ENCODE results near the gene TERT.

TERT gene

DNA sequence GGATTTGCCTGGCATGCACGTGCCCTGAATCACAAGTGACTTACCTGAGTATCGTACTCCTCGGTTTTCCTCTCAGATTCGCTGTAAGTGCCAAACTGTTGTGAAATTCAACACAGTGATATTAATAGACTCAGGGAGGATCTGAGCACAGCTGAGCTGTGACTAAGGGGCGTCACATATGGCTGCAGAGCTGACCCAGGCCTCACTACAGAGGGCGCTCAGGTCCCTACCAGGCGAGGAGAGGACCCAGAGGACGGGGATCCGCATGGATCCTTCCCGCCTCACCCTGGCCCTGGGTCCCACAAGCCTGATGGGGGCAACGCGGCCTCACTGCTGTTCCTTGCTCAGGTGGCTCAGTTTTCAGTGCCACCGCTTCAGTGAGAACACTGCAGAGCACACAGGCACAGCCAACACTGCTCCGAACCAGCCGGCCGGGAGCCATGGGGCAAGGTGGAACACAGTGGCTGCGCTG, 29.9 kb upstream of the TERT start:
- peaks cover 49% of the 10 kb centered on the region for H3K36me3 Mint-ChIP-seq
- H3K27ac Mint-ChIP-seq: no peak overlapping the region
- H3K9me3 Mint-ChIP-seq: no peaks in the 10 kb centered on the region
- no peak for DNase-seq (ENCODE audit: low spot score in 2 of 2)
- no peak for ATAC-seq
- H3K4me3 Mint-ChIP-seq: no peak overlapping the region
- H3K4me1 Mint-ChIP-seq: peaks cover 26% of the 10 kb centered on the region

DNA sequence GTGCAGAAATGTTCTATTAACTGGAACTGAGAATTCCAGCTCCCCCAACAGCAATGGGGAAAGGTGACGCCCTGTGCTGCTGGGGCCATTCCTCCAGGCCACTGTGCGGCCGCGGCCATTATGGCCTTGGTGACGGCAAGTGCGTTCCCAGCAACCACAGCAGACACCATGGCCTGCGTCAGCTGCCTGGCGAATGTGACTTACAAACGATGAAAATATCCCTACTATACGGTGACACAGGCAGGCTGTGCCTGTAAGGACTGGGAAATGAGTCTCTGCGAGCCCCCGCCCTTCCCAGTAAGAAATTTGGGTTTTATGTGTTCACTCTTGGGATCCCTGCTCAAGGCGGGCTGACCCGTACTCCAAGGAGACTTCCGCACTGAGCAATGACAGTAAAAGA, 29.4 kb upstream of the TERT start:
- ATAC-seq: no peak
- DNase-seq (ENCODE audit: low spot score in 2 of 2): no peak
- no peak overlapping the region for H3K27ac Mint-ChIP-seq
- H3K4me3 Mint-ChIP-seq: no peak overlapping the region
- no peaks in the 10 kb centered on the region for H3K9me3 Mint-ChIP-seq
- H3K4me1 Mint-ChIP-seq: peaks cover 26% of the 10 kb centered on the region
- peaks cover 54% of the 10 kb centered on the region for H3K36me3 Mint-ChIP-seq

DNA sequence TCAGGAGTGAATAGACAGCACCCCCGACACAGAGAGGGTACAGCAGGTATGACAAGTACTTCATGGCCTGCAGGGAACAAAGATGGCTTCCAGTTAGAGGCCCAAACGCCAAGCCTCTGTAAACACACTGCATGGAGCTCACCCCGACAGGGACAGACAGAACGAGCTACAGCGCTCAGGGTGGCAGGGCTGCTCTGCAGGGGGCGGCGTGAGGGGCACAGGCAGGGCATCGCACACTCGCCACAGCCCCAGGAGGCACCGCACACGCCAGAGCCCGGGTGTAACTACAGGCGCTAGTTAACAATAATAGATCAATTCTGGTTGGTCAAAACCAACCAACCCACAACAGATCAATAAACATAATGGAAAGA, 28.9 kb upstream of the TERT start:
- H3K9me3 Mint-ChIP-seq: no peaks in the 10 kb centered on the region
- no peak overlapping the region for H3K4me3 Mint-ChIP-seq
- H3K4me1 Mint-ChIP-seq: peaks cover 23% of the 10 kb centered on the region
- no peak overlapping the region for H3K27ac Mint-ChIP-seq
- ATAC-seq (no peak), DNase-seq (ENCODE audit: low spot score in 2 of 2) (no peak)
- peaks cover 59% of the 10 kb centered on the region for H3K36me3 Mint-ChIP-seq

DNA sequence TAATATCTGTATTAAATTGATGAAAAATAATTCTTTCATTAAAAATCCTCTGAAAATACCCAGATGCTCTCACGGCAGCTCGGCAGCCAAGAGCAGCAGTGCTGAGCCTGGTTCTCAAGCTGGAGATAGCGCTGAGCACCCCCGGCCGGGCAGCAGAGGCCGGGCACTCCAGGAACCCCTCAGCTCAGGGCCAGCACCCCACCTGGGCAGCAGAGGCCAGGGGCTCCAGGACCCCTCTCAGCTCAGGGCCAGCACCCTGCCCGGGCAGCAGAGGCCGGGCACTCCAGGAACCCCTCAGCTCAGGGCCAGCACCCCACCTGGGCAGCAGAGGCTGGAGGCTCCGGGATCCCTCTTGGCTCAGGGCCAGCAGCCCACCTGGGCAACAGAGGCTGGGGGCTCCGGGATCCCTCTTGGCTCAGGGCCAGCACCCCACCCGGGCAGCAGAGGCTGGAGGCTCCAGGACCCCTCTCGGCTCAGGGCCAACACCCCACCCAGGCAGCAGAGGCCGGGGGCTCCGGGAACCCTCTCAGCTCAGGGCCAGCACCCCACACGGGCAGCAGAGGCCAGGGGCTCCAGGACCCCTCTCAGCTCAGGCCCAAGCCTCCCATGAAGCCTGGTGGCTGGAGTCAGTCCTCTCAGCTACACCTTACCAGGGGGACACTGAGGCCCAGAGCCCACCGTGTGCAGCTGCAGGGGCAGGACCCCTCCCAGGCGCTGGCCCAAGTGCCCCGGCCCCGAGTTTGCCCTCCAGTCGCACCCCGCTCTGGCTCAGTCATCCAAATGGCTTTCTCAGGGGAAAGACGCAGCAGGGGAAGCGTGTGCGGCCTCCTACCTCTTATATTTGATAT, 28.3 kb upstream of the TERT start:
- Mint-ChIP-seq H3K4me3 (no peak overlapping the region), H3K36me3 (peaks cover 65% of the 10 kb centered on the region), H3K9me3 (no peaks in the 10 kb centered on the region), H3K4me1 (peaks cover 17% of the 10 kb centered on the region), H3K27ac (no peak overlapping the region)
- no peak for DNase-seq (ENCODE audit: low spot score in 2 of 2)
- ATAC-seq: no peak

DNA sequence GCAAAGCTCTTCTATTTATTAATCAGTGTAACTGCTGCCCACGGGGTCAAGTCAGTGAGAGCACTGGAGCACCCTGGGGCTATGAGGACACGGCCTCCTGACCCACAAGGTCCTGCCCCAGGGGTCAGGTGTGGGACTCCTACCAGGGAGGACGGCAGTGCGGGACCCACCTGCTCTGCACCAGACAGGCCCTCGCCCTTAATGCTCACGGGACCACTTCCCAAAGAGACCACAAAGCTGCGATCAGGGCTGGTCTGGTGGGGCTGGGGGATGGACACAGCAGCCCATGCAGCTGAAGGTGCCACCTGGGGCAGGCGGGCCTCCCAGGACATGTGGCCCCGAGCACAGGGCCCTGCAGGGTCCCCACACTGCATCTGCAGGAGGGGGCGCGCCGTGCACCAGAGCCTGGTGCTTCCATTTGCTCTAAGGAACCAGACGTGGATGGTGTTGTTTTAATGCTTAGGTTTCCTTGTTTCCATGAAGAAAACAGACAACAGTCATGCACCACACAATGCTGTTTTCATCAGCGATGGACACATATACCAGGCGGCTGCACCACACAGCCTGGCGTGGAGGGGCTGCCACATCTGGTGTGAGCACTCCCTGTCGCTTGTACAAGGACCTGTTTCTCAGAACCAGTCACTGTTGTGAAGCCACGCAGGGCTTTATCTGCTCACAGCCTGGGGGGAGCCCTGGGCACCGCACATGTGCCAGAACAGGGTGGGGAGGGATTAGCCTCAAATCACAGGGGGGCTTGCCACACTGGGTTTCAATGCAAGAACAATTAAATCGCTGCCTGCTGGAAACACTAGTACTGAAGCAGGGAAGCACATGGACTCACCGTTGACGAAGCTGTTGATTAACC, 27.4 kb upstream of the TERT start:
- Mint-ChIP-seq H3K9me3 (no peaks in the 10 kb centered on the region), H3K36me3 (peaks cover 74% of the 10 kb centered on the region), H3K4me3 (no peak overlapping the region)

DNA sequence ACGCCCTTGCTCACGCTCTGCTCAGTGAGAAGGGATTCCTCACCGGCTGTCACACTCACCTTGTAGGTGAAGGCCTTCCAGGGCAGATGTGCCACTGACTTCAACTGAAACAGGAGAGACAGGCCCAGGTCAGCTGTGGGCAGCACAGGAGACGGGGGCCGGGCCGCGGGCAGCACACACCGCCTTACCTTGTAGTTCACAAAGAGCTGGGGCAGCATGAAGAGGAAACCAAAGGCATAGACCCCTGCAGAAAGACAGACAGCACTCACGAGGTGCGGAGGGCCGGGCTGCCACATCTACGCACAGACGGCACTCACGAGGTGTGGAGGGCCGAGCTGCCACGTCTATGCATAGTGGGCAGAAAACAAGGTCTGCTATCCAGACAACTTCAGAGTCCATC, 26.7 kb upstream of the TERT start:
- no peak overlapping the region for H3K27ac Mint-ChIP-seq
- peaks cover 74% of the 10 kb centered on the region for H3K36me3 Mint-ChIP-seq
- no peak for DNase-seq (ENCODE audit: low spot score in 2 of 2)

More for the DNA sequence above, 27.4 kb upstream of the TERT start:
- Mint-ChIP-seq H3K27ac (no peak overlapping the region), H3K4me1 (peaks cover 18% of the 10 kb centered on the region)
- no peak for DNase-seq (ENCODE audit: low spot score in 2 of 2)
- peak; percentile 19 for ATAC-seq

DNA sequence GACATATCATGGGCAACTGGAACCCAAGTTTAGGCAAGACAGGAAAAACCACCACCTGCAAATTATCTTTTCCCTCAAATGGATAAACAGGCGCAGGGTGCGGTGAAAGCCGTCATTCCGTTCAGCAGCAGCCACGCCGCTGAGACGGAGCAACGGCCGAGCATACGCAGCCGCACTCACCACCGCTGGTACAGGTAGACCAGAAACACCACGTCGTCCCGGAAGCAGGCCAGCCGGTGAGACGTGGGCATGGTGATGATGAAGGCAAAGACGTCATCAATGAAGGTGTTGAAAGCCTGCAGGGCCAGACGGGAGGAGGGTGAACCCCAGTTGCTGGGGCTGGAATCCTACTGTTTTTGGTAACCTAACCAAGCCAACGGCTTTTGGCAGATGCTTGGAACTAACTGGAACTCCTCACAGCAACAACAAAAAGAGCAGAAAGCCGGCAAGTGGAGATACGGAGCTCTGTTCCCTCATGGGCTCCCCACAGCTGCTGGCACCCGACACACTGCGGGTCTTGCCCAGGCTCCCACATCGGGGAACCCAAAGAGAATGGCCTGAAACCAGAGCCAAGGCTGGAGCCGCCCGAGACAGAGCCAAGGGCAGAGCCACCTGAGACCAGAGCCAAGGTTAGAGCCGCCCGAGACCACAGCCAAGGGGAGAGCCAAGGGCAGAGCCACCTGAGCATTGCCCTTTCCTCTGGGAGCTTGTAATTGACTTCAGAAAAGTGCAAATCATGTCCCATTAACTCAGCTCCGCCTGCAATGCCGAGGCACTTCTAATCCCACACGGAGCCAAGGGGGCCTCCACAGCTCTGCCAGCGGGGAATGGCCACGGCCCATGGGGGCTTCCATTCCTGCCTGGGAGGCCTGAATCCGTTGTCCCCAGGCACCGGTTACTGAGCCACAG, 25.8 kb upstream of the TERT start:
- Mint-ChIP-seq H3K27ac (no peak overlapping the region), H3K9me3 (no peaks in the 10 kb centered on the region), H3K36me3 (peaks cover 67% of the 10 kb centered on the region), H3K4me3 (no peak overlapping the region), H3K4me1 (peaks cover 20% of the 10 kb centered on the region)
- ATAC-seq: no peak
- no peak for DNase-seq (ENCODE audit: low spot score in 2 of 2)

More for the DNA sequence above, 26.7 kb upstream of the TERT start:
- Mint-ChIP-seq H3K4me1 (peaks cover 18% of the 10 kb centered on the region), H3K4me3 (no peak overlapping the region), H3K9me3 (no peaks in the 10 kb centered on the region)
- ATAC-seq: no peak

DNA sequence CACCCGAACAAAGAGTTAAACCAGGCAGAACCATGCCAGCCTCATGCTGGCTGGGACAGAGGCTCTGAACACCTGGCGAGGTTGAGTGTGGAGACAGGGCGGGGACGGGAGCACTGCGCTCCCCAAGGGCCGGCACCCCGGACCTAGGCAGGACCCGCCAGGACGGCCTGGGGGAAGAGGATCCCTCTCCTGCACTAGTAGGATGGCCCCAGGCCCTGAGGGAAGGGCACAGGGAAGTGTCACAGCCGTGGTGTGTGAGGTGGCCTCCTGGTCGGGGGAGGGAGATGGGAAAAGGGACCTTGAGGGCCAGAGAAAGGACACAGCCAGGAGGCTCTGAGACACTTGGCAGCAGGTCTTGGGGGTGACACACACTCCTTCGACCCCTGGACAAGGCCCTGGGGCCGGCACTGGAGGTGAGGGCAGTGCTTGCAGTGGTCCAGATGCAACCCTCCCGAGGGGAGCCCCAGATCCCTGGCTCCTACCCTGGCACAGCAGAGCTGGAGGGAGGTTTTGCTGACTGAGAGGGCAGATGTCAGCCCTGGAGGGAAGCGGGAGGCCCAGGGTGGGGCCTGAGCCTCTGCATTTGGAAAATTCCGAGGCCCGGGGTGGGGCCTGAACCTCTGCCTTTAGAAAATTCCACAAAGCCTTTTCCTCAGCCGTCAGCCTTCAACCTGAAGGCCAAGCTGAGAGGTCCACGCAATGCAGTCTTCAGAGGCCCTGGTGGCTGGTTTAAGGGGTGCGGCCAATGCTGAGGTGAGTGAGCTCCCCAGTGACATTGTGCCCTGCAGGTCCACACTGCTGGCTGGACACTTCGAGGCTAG, 24.8 kb upstream of the TERT start:
- peaks cover 63% of the 10 kb centered on the region for H3K36me3 Mint-ChIP-seq
- DNase-seq (ENCODE audit: low spot score in 2 of 2): no peak
- H3K4me3 Mint-ChIP-seq: no peak overlapping the region
- H3K27ac Mint-ChIP-seq: no peak overlapping the region
- H3K4me1 Mint-ChIP-seq: peaks cover 31% of the 10 kb centered on the region
- ATAC-seq: no peak
- no peaks in the 10 kb centered on the region for H3K9me3 Mint-ChIP-seq

DNA sequence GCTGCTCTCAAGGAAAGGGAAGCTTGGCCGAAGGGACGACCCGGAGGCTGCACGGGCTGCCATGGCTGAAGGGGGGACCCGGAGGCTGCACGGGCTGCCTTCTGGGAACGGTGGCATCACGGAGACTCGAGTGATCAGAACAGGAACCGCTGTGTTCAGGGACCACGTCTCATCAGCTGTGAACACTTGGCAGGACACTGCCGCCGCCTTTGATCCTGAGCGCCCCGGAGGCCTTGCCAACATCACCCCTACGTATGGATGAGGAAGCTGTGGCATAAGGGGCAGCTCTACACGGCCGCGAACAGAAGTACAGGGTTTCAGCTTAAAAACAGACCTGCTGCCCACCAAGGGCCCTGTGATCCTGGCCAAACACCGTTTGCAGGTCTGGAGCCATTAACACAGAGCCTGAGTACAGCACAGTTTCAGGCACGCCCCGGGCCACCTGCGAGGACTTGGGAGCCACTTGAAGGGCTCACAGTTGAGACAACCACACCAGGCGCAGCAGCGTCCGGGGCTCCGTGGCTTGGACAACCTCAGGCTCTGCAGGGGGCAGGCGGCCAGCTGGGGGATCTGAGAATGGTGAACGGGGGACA, 23.9 kb upstream of the TERT start:
- H3K36me3 Mint-ChIP-seq: peaks cover 57% of the 10 kb centered on the region
- ATAC-seq: no peak
- no peak for DNase-seq (ENCODE audit: low spot score in 2 of 2)
- H3K27ac Mint-ChIP-seq: no peak overlapping the region
- H3K4me3 Mint-ChIP-seq: no peak overlapping the region
- H3K9me3 Mint-ChIP-seq: no peaks in the 10 kb centered on the region
- H3K4me1 Mint-ChIP-seq: peaks cover 40% of the 10 kb centered on the region

DNA sequence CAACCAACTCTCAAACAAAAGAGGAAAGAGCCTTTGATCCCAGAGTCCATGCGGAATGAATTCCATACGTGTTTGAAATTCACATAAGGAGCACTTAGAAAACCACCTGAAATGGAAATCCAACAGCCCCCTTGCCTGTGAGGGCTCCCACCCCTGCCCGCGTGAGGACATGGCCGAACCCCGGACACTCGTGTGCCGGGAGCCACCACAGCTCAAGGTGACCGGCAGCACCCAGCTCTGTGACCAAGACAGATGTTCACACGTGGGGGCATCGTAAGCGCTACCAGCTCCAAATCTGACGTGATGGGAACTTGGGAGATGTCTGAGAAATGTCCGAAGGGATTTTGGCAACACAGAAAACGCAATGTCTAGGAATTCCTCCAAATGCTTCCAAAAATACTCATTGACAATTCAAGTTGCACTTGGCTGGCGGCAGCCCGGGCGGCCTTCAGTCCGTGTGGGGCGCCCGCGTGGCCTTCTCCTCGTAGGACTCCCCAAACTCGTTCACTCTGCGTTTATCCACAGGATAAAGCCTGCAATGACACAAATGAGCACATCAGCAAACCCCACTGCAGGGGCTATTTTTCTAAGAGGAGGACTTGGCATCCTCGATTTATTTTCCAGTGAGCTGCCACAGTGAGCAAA, 23.2 kb upstream of the TERT start:
- H3K36me3 Mint-ChIP-seq: peaks cover 55% of the 10 kb centered on the region
- H3K9me3 Mint-ChIP-seq: no peaks in the 10 kb centered on the region
- no peak for DNase-seq (ENCODE audit: low spot score in 2 of 2)
- no peak for ATAC-seq
- no peak overlapping the region for H3K4me3 Mint-ChIP-seq
- H3K4me1 Mint-ChIP-seq: peaks cover 47% of the 10 kb centered on the region
- H3K27ac Mint-ChIP-seq: peak overlapping the region; percentile 64

DNA sequence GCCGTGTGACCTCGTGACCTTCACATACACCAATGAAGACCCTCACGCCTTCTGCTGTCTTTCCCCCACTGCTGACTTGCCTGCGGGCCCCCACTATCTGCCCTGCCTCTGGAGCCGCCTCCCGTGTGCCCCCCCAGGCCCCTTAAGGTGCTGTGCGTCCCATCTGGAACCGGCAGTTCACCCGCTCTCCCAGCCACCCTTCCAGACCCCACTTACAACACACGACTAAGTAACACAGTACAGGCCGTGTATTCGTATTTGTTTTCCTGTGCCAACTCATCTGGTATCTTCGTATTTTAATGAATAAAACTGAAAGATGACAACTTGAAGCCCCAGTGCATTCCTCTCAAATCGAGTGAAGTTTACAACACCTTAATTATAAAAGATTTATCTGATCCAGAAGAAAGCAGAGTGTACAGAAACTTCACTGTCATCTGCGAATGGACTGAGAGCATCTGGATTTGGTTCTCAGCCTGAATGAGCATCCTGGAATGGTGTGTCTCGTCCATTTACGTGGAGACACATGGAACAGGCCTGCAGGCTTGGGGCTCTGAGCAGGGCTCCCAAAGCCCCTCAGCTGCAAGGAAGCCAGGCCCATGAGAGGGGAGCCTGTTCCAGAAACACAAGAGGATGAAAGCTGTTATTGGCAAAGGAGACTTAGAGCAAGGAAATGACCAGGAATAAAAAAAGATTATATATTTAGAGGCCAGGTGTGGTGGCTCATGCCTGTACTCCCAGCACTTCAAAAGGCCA, 21.9 kb upstream of the TERT start:
- peak; percentile 4 for ATAC-seq
- no peak for DNase-seq (ENCODE audit: low spot score in 2 of 2)
- Mint-ChIP-seq H3K9me3 (no peaks in the 10 kb centered on the region), H3K27ac (peak overlapping the region; percentile 91), H3K36me3 (peaks cover 48% of the 10 kb centered on the region), H3K4me3 (peak overlapping the region; percentile 70), H3K4me1 (peaks cover 60% of the 10 kb centered on the region)

DNA sequence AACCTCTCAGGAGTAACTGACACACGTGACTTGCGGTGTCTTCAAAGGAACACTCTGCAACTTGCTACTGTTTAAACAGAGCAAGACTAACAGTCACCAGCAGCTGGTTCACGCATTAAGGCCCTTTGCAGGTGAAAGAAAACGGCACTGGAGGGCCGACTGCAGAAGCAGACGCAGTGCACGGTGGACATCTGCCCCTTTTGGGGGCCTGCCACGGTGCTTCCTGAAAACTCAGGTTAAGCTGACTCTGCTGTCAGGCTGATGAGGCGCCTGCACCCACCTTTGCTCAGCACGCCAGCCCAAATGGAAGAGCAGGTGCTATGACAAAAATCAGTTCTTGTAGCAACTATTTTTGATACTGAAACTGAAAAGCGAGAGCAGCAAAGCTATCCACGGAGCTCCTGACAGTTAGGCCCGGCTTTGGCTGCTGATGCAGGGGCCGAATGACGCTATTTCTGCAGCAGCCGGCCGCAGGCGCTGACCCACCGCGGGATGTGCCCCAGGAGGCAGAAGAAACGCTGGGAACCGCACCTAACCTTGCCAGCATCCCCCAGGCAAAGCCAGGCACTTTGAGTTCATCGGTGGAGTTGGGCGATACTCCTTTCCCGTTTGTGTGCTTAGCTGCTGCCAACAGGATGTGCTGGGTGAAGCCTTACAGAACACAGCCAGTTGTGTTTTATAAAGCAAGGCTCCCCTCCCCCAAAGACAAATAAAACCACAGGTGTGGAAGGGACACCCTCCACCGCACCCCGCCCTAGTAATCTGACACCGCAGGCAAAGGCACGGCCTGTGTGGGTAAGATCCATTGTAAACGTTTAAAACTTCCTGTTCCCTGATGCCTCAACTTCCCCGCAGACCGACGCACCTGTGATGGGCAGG, 21.1 kb upstream of the TERT start:
- Mint-ChIP-seq H3K27ac (peak overlapping the region; percentile 91), H3K9me3 (no peaks in the 10 kb centered on the region), H3K4me3 (peak overlapping the region; percentile 70), H3K4me1 (peaks cover 63% of the 10 kb centered on the region), H3K36me3 (peaks cover 48% of the 10 kb centered on the region)
- peak in 1 of 2 donors; percentile 69 for DNase-seq (ENCODE audit: low spot score in 2 of 2)
- ATAC-seq: peak; percentile 61
